Breast epithelium (tissue), 3 donors: ENCODE results near the gene PDIA2.
"Not testable (repeated sequence)": the region's sequence is repeated elsewhere in the genome, so short reads cannot be mapped to it uniquely, and the experiment has no call there.

ENCODE experiments used
- POLR2A ChIP-seq: fragments of 450-650 bp; IDR thresholded peaks from one replicate; pipeline ENCODE4 v1.6.1; 2016; ENCODE audit warnings: antibody characterized with exemption, mild to moderate bottlenecking, moderate library complexity
- POLR2AphosphoS5 ChIP-seq, 3 donors: sonication (generic); formaldehyde crosslinking; IDR thresholded peaks; one replicate each; pipeline ENCODE4 v1.6.1; 2017; ENCODE audit warnings: antibody characterized with exemption in 3 of 3
- TF ChIP-seq, protein P1 (sequence below), 3 donors: fragments of 450-650 bp; IDR thresholded peaks; one replicate each; pipeline ENCODE4 v1.5.1; 2016 to 2017; ENCODE audit warnings: antibody characterized with exemption in 3 of 3, mild to moderate bottlenecking in 3 of 3, moderate library complexity in 3 of 3

DNA sequence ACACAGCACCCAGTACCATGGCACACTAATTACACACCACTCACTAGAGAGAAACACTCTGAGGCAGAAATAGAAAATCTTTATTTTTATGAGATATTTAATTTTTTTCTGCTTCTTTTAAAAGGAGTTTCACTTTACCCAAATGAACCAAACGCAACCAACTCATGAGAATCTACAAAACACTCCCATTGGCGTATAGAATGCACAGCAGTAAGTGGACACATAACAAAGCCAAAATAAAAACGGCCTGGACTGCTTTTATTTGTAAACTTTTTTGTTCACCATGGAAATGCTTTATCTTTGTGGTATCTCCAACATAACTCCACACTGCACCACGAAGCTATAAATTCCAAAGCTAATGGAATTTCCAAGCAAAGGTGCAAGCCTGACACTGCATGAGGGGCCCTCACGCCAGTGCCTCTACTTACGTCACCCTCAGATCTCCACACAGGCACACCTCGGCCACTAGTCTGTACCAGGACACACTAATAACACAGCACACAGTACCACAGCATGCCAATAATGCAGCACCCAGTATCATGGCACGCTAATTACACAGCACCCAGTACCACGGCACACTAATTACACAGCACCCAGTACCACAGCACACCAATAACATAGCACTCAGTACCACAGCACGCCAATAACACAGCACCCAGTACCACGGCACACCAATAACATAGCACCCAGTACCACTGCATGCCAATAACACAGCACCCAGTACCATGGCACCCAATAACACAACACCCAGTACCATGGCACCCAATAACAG, 52.1 kb downstream of the PDIA2 start:
- not testable (repeated sequence) for TF ChIP-seq POLR2A; POLR2AphosphoS5 (IDR thresholded peaks at IDR 0.05)
- TF ChIP-seq, protein P1, sequence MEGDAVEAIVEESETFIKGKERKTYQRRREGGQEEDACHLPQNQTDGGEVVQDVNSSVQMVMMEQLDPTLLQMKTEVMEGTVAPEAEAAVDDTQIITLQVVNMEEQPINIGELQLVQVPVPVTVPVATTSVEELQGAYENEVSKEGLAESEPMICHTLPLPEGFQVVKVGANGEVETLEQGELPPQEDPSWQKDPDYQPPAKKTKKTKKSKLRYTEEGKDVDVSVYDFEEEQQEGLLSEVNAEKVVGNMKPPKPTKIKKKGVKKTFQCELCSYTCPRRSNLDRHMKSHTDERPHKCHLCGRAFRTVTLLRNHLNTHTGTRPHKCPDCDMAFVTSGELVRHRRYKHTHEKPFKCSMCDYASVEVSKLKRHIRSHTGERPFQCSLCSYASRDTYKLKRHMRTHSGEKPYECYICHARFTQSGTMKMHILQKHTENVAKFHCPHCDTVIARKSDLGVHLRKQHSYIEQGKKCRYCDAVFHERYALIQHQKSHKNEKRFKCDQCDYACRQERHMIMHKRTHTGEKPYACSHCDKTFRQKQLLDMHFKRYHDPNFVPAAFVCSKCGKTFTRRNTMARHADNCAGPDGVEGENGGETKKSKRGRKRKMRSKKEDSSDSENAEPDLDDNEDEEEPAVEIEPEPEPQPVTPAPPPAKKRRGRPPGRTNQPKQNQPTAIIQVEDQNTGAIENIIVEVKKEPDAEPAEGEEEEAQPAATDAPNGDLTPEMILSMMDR (IDR thresholded peaks at IDR 0.05): not testable (repeated sequence)
